IPS-NIHi11 (cell line): Measurements from ENCODE around the gene DPEP2.
"Not testable (repeated sequence)": the region's sequence is repeated elsewhere in the genome, so short reads cannot be mapped to it uniquely, and the experiment has no call there.

Source experiments
- DNase-seq: peaks from one replicate; pipeline ENCODE4 v3.0.0; 2012; ENCODE audit warnings: mixed read lengths, low spot score

The DPEP2 gene

DNA sequence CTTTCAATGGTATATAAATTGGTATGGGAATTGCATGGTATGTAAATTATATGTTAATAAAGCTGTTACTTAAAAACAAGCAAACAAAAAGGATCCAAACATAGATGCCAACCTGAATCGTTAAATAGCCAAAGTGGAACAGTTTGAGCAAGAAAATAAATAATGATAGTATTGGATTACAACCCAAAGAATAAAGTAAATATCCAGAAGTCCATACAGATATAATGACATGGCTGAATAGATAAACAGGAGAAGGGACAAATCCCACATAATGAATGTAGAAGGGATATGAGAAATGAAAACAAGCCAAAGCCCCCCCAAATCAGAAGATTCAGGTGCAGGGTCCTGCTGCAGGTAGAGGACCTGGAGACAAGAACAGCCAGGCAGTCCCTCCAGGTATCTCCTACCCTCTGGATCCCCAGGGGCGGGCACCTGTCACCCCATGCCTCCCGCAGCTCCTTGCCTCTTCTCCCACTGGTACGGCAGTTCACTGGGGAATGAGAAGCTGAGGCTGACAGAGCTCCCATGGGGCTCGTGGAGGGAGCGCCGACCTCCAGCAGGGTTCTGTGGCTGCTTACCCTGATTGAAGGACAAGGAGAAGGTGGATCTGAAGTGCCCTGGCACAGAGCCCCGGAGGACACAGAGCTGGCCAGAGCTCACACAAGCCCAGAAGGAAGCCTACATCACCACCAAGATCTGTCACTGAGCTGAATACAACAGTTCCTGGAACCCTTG, 45.5 kb downstream of the DPEP2 start:
- DNase-seq, result no peak

DNA sequence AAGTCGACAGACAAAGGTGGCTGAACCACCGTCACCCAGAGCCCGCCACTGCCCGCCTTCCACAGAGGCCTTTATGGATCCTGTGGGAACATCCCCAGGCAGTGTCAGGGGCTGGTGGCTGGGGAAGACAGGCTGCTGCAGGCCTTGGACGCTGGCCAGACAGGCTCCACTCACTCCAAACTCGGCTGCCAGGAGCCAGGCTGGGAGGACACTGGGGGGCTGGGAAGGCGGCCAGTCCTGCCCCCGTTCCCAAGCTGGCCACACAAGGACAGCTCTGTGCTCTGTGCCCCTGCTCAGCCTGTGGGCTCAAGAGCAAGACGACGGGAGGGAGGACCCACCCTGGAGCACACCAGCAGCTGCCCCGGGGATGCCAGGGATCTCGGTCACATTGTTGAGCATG, 47.8 kb downstream of the DPEP2 start:
- DNase-seq, result no peak

DNA sequence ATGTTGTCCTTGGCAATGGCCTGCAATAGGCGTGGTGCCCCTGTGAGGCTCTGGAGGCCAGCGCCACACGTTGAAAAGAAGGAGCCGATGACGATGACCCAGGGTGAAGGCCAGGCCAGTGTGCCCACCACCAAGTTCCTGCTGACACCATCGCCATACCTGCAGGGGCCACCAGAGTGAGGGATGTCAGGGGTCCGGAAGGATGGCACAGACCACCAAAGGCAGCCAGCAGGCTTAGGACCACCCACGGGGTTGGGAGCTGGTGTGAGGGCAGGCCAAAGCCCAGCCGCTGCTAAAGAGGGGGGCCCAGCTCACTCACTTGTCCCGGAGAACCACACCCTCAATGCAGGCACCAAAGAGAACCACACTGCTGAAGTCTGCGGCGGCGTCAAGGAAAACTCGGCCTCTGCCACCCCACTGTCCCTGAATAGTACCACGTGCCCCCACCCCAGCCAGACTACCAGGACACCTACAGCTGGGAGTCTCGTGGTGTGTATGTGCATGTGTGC, 48.9 kb downstream of the DPEP2 start:
- DNase-seq, result no peak

DNA sequence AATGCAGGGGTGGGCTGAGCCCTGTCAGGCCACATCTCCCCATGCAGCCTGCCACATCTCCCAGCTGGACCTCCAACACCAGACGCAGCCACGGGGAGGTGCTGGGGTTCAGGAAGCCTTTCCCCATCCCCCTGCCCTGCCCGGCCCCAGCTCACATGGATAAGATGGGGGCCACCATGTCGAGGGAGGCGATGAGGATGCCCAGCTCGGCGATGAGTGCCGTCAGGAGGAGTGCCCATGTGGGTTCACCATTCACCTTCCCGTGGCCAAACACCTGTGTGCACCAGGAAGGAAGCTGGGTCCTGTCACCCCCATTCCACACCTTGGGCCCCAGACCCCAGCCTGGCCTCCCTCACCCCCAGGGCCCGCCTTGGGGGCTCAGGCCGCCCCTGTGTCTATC, 49.6 kb downstream of the DPEP2 start:
- no peak for DNase-seq

DNA sequence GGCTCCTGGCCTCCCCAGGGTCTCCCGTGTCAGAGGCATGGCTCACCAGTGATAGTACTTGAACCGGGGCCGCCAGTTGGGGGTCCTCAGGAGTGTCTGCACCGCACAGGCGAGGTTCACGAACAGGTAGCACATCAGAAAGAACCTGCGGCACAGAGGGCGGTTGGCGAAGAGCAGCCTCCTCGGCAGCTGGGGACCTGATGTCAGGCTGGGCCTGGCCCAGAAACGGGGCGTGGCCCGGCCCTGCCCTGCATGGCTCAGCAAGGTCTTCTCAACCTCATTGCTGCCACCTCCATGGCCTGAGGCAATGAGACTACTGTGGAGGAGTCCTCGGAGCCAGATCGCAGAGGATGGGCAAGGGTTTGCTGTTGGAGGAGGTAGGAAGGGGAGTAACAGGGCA, 51.3 kb downstream of the DPEP2 start:
- DNase-seq, result no peak

DNA sequence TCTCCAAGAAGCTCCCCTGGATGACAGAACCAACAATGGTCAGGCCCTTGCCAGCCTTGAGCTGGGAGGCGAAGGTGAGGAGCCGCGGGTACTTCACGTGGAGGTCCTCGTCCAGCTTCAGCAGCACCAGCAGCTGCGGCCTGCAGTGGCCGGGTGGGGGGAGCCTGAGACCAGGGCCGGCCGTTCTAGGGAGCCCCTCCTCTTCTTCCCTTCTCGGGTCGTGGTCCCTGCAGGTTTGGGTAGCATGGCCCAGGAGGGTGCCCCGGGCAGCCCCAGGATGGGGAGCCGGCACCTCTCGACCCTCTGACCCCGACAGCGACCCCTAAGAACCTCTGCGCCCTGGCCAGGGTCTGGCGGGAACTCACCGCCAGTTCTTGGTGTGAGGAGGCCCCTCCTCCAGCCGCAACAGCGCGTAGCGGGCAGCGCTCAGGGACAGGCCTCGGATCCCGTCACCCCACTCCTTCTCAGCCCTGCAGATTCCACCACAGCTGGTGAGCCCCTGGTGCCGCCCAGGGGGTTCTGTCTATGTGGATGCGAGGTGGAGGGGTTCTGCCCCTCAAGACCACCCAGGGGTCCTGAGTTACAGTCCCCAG, 52.2 kb downstream of the DPEP2 start:
- DNase-seq, result no peak

DNA sequence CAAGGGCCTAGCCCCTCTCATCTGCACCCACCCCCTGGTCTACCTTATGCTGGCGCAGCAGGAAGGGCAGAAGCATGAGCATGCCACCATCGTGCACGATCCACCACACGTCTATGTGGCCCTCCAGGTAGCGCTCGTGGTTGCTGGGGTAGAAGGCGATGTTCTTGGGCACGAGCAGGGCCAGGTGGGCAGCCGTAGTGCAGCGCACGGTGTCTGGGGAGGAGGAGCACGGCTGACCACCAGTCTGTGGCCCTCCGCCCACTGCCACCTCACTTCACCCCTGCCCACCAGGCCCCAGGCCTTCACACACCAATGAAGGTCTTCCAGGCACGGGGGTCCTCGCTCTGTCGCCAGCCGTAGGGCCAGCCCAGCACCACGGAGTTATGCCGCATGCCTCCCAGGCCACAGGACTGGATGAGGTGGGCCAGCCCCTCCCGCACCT, 53.1 kb downstream of the DPEP2 start:
- no peak for DNase-seq

DNA sequence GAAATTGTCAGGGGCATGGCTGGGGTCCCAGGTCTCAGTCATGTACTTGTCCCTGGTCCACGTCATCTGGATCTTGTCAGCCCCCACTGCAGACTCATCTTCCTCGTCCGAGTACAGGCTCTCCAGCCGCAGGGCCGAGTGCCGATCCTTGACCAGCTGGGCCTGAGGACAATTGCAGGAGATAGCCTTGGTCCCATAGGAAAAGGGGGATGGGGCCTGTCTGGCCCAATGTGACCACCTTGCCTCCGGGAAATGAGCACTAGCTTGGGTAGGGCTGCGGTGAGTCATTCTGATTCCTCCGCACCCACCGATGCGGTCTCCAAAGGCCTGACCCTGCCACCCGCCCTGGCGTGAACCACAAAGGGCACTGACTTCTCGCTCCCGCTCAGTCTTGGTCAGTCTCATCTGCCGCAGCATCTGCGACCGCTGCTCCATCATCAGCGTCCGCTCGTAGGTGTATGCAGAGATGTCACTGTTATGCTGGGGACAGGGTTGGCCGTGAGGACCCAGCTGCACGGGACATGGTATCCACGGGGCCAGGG, 53.8 kb downstream of the DPEP2 start:
- DNase-seq, result no peak

DNA sequence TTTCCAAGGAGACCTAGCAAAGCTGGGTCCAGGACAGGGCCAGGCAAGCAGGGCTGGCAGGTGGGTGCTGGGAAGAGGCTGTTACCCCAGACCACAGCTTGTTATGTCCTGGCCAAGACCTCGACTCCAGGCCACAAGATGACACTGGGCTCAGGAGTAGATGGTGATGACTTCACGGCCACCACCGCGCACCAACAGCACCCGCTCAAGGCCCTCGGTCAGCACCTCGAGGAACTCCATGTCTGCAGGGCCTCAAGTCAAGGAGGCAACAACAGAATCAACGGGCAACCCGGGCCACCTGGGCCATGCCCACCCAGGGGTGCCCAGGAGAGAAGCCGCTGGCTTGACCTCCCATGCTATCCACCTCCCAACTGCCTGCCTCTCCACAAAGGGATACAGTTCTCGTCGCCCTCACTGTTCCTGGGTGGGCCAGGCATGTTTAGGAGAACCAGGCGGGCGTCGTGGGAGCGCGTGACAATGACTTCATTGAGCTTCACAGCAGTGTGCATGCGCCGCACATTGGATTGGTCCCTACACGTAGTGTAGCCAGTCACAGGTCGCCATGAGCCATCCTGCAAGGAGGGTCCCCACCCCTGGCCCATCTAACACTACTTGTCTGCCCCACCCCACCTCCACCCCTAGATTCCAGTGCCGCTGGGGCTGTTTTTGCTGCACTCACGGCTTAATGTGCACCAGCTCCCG, 54.4 kb downstream of the DPEP2 start:
- no peak for DNase-seq

DNA sequence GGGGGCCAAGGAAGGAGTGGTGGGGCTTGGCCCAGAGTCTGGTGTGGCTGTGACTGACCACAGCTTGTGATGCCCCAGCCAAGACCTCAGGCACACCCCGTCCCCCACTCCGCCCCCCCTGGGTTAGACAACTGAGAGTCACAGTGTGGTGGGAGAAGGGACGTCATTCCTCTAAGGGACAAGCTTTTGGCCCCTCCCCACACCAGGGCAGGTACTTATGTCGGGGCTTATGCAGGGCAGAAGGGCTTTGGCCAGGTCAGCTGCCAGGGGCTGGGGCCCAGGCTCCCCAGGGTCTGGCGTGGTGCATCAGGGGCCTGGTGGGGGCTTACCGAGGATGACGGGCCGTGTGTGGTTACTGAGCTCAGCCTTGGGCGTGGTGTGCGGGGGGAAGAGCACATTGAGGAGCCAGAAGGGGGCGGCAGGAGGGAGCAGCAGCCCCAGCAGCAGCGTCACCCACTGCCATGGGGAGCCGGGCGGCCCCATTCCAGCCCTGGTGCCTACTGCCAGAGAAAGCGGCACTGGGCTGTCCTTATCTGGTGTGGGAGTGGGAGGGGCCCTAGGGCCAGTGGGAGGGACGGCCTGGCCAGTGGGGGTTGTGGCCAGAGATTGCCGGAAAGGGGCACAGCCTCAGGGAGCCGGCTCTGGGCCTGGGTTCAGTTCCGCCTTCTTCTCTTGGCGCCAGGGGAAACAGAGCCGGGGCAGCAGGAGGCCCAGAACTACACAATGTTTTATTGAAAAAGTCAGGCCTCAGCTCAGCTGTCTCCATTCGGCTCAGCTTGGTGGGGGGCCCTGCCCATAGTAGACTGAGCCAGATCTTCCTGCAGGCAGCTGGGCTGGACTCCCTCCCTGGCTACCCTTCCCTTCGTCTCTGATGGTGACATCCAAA, 55.4 kb downstream of the DPEP2 start, which contains the start of gene LCAT:
LCAT (minus strand) TSS at position 502 of the 886 bp plus-strand sequence; CDS start at position 483, 19 bp downstream.
- peak; percentile 46 for DNase-seq

DNA sequence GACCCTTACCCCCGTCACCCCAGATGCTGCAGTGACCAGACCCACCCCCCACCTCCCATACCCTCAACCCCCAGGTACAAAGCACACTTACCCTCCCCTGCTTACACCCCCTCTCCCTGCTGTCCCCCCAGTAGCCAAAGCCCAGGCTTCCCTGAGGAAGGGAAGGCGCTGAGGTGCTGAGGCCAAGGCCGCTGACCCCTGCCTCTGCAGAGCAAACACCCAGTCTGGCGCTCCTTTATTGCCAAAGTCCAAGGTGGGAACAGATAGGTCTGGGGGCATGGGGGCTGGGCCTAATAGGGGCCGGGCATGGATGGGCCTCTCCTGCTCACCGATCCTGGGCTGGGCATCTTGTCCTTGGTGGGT, 56.0 kb downstream of the DPEP2 start:
- no peak for DNase-seq

DNA sequence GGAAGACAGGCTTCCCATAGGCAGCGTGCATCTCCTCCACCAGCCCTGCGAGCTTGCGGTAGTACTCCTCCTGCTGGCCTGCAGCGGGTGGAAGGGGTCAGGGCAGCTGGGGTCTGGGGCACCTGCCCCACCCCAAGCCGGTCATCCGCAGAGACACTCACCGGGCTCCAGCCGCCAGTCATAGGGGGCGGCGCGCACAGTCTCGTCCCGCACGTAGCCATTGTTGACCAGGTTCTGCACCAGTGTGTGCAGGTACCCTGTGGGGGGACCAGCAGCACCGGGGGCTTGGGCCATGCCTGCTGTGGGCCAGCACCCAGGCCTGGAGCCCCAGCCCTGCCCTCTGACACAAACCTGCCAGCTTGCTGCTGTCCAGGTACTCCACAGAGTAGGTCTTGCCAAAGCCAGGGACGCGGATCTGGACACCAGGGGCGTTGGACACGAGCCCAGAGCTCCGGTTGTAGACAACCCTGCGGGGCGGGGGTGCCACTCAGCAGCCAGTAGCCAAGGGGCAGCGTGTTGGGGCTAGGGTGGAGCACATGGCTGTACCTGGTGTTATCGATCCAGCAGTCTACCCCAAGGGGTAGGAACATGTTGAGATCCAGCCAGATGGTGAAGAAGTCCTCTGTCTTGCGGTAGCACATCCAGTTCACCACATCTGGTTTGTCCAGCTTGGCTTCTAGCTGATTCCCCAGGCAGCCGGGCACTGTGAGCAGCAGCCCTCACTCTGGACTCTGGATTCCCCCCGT, 56.6 kb downstream of the DPEP2 start:
- DNase-seq, result no peak

DNA sequence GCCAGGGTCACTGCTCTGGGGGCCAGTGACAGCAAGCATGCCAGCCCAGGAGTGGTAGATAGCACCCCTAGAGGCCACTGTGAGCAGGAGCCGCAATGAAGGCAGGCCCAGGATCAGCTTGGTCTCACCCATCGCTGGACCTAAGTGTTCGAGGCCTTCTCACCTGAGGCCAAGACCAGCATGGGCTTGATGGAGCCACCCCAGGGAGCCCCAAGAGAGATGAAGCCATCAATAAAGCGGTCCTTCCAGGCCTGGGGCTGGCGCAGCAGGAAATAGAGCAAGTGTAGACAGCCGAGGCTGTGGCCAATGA, 57.1 kb downstream of the DPEP2 start:
- peak; percentile 83 for DNase-seq

DNA sequence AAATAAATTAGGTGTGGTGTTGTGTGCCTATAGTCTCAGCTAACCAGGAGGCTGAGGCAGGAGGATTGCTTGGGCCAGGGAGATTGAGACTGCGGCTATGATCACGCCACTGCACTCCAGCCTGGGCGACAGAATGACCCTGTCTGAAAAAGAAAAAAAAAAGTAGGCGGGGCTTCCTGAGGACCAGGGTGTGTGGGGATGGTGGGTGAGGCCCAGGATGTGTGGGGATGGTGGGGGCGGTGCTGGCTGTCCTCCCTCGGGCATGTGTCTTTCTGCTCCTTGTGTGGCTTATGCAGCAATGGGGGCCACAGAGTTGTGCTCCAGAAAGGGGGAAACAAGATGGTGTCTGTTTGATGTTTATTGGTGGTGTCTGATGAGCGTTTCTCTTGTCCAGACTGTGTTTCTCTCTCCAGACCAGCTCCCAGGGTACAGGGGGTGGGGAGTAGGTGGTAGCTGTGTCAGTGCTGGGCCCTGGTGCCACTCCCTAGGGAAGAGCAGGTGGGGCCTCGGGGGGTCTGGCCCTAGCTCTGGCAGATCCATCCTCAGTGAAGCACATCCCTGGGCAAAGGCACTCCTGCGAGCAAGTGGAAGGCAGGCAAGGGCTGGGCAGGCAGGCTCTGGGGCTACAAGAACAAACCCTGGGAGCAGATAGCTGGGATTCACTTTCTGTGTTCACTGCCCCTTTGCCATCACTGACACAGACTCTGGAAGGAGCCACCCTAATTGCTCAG, 57.6 kb downstream of the DPEP2 start:
- DNase-seq, result no peak

DNA sequence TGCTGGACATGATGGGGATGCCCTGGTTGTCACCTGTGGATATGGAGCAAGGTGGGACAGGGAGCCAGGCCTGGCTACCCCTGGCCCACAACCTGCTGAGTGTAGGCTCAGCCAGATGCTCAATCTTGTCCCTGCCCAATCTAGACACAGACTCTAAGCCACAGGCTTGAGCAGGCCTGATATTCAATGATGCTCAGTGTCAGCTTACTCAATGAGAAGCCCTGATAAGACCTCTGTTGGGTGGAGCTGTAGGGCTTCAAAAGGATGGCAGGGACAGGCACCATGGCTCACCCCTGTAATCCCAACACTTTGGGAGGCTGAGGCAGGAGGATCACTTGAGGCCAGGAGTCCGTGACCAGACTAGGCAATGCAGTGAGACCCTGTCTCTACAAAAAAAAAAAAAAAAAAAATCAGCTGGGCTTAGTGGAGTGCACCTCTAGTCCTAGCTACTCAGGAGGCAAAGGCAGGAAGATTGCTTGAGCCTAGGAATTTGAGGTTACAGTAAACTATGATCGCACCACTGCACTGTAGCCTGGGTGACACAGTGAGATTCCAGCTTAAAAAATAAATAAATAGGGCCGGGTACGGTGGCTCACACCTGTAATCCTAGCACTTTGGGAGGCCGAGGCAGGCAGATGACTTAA, 58.7 kb downstream of the DPEP2 start:
- DNase-seq, result no peak

DNA sequence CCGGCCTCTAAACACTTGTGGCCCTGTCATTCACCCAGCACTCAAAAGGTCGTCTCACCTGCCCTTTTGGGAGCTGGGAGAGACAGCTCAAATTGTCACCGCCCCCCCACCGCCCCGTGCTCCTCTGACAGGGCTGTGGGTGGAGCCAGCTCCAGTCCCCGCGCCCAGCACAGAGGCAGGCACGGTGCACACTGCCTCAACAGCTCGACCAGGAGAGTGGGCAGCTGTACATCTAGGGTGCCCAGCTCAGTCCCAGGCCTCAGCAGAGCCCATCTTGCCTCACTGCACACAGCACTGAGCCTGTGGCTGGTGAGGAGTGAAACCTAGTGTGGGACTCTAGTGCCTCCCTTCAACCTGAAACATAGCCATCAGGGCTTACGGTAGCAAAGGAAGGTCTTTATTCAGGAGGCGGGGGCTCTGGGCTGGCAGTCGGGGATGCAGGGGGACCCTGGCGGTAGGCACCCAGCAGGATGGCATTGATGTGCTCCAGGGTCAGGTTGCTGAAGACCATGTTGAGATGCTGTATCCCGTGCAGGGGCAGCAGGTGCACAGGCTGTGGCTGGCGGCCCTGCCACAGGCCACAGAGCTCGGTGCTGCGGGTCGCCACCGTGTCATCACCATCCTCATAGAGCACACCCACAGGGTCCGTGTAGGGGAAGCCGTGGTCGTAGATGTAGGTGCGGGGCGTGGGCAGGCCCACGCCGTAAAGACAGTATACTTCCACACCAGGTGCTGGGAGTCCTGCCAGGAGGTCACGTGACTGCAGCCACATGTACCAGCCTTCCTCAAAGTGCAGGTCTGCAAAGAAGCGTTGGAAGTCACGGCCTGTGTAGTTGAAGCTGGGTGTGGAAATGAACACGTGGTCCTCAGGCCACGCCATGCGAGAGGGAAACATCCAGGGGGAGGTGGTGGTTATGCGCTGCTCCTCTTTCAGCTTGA, 59.5 kb downstream of the DPEP2 start:
- no peak for DNase-seq

DNA sequence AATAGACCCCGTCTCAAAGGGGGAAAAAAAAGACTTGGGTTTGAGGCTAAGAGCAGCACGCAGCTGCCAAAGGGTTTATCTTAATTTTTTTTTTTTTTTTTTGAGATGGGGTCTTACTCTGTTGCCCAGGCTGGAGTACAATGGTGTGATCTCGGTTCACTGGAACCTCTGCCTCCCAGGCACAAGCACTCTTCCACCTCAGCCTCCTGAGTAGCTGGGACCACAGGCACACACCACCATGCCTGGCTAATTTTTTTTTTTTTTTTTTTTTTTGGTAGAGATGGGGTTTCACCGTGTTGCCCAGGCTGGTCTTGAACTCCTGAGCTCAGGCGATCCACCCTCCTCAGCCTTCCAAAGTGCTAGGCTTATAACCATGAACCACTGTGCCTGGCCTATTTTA, 61.6 kb downstream of the DPEP2 start:
- not testable (repeated sequence) for DNase-seq
